SU-DHL-6 (cell line): ENCODE results near the gene BSCL2.

Experiments used
- H2AFZ ChIP-seq: fragments of 200-600 bp; sonication (generic); 2 replicates; pipeline ENCODE4 v1.6.1; 2014; ENCODE audit warnings: low read depth, mild to moderate bottlenecking, moderate library complexity, mixed read lengths, antibody characterized with exemption, low read length; ENCODE audit not compliant: severe bottlenecking
- H3F3A ChIP-seq: fragments of 200-600 bp; shearing (Covaris generic); 2 replicates; pipeline ENCODE4 v1.6.0; 2016; ENCODE audit warnings: antibody characterized with exemption, mild to moderate bottlenecking; ENCODE audit not compliant: insufficient read depth
- H3K27ac ChIP-seq: fragments of 200-600 bp; sonication (generic); 2 replicates; pipeline ENCODE4 v1.5.1; 2016; ENCODE audit warnings: low read depth, mild to moderate bottlenecking, low read length, moderate library complexity, mixed read lengths
- H3K27me3 ChIP-seq: fragments of 200-600 bp; sonication (generic), shearing (Covaris generic); 2 replicates; pipeline ENCODE4 v1.6.0; 2014; ENCODE audit warnings: mild to moderate bottlenecking, low read length
- H3K36me3 ChIP-seq: fragments of 200-600 bp; sonication (generic); 2 replicates; pipeline ENCODE4 v1.6.1; 2014; ENCODE audit warnings: mild to moderate bottlenecking, low read length, mixed read lengths
- H3K4me2 ChIP-seq: fragments of 300-600, 200-600 bp; shearing (Covaris generic), sonication (generic); 2 replicates; pipeline ENCODE4 v1.6.0; 2014; ENCODE audit warnings: low read length, low read depth, mild to moderate bottlenecking; ENCODE audit not compliant: poor library complexity, severe bottlenecking
- H3K4me3 ChIP-seq: fragments of 200-600 bp; sonication (generic); 2 replicates; pipeline ENCODE4 v1.5.1; 2014; ENCODE audit warnings: antibody characterized with exemption, low read length, mild to moderate bottlenecking, mixed read lengths; ENCODE audit not compliant: insufficient read depth, poor library complexity, severe bottlenecking
- H3K79me2 ChIP-seq: fragments of 200-600 bp; sonication (generic); 2 replicates; pipeline ENCODE4 v1.6.1; 2014; ENCODE audit warnings: mild to moderate bottlenecking, low read length, moderate library complexity; ENCODE audit not compliant: insufficient read depth
- H3K9ac ChIP-seq: fragments of 200-600 bp; sonication (generic); 2 replicates; pipeline ENCODE4 v1.7.0; 2014; ENCODE audit warnings: mild to moderate bottlenecking, low read length
- H3K9me2 ChIP-seq: fragments of 200-600 bp; sonication (generic); replicated peaks from 2 replicates; pipeline ENCODE4 v1.6.1; 2014; ENCODE audit warnings: low read length; ENCODE audit not compliant: insufficient read depth
- H3K9me3 ChIP-seq: fragments of 200-600 bp; sonication (generic); 2 replicates; pipeline ENCODE4 v1.6.1; 2014; ENCODE audit warnings: low read length, mixed read lengths; ENCODE audit not compliant: insufficient read depth
- H4K20me1 ChIP-seq: fragments of 200-600 bp; sonication (generic); 2 replicates; pipeline ENCODE4 v1.6.1; 2014; ENCODE audit warnings: low read depth, mild to moderate bottlenecking, antibody characterized with exemption, low read length, moderate library complexity, mixed read lengths
- CTCF ChIP-seq: fragments of 200-600 bp; sonication (generic); IDR thresholded peaks from one replicate; pipeline ENCODE4 v1.5.1; 2017; ENCODE audit warnings: antibody characterized with exemption, mild to moderate bottlenecking, low read length, moderate library complexity; ENCODE audit not compliant: insufficient read depth, poor library complexity, severe bottlenecking
- EZH2phosphoT487 ChIP-seq: fragments of 200-600 bp; sonication (generic), shearing (Covaris generic); conservative IDR thresholded peaks from 2 replicates; pipeline ENCODE4 v1.6.1; 2018; ENCODE audit warnings: mild to moderate bottlenecking, antibody characterized with exemption, low read length, moderate library complexity, mixed read lengths

Gene BSCL2

GRCh38 chr11:62712861-62713260 is 5.6 kb upstream of the BSCL2 start:
- H3F3A ChIP-seq: peaks cover 15% of the 10 kb centered on the region
- no peak overlapping the region for H3K4me3 ChIP-seq
- H4K20me1 ChIP-seq: no peaks in the 10 kb centered on the region
- H3K4me2 ChIP-seq: no peak overlapping the region
- TF ChIP-seq EZH2phosphoT487 (no peak), CTCF (no peak)
- H3K36me3 ChIP-seq: peaks cover 32% of the 10 kb centered on the region
- no peaks in the 10 kb centered on the region for H3K9me3 ChIP-seq
- peaks cover 13% of the 10 kb centered on the region; the same call in 1 of the 2 replicates for H3K79me2 ChIP-seq
- no peak overlapping the region for H3K9ac ChIP-seq
- H3K27me3 ChIP-seq: no peaks in the 10 kb centered on the region
- H3K9me2 ChIP-seq: no peaks in the 10 kb centered on the region
- H3K27ac ChIP-seq: no peak overlapping the region
- no peak overlapping the region for H2AFZ ChIP-seq

GRCh38 chr11:62712276-62712812 is 5.1 kb upstream of the BSCL2 start:
- peaks cover 18% of the 10 kb centered on the region for H3F3A ChIP-seq
- H3K27ac ChIP-seq: no peak overlapping the region
- peaks cover 10% of the 10 kb centered on the region; the same call in 1 of the 2 replicates for H3K79me2 ChIP-seq
- no peak overlapping the region for H3K9ac ChIP-seq
- H3K9me3 ChIP-seq: no peaks in the 10 kb centered on the region
- no peaks in the 10 kb centered on the region for H4K20me1 ChIP-seq
- H3K9me2 ChIP-seq: no peaks in the 10 kb centered on the region
- H3K27me3 ChIP-seq: no peaks in the 10 kb centered on the region
- no peak for TF ChIP-seq EZH2phosphoT487
- TF ChIP-seq CTCF: no peak
- no peak overlapping the region for H2AFZ ChIP-seq
- no peak overlapping the region for H3K4me3 ChIP-seq
- no peak overlapping the region for H3K4me2 ChIP-seq
- H3K36me3 ChIP-seq: peaks cover 30% of the 10 kb centered on the region

- H4K20me1 ChIP-seq: no peaks in the 10 kb centered on the region
- no peak overlapping the region for H2AFZ ChIP-seq
- H3K79me2 ChIP-seq: peaks cover 5% of the 10 kb centered on the region; the same call in 1 of the 2 replicates
- no peak overlapping the region for H3K9ac ChIP-seq
- H3K4me2 ChIP-seq: no peak overlapping the region
- no peak overlapping the region for H3K4me3 ChIP-seq
- TF ChIP-seq CTCF (no peak), EZH2phosphoT487 (no peak)
- H3K27ac ChIP-seq: no peak overlapping the region
- peaks cover 8% of the 10 kb centered on the region for H3K36me3 ChIP-seq
- no peaks in the 10 kb centered on the region for H3K9me3 ChIP-seq
- H3F3A ChIP-seq: peaks cover 24% of the 10 kb centered on the region
- H3K9me2 ChIP-seq: no peaks in the 10 kb centered on the region
- no peaks in the 10 kb centered on the region for H3K27me3 ChIP-seq
Observed at GRCh38 chr11:62710001-62710345, 2.7 kb upstream of the BSCL2 start.
